DMS53 (cell line): ENCODE measurements around the gene TALDO1.
A peak's percentile ranks its signal among the peaks of the same experiment; 100 is the strongest.
"Not testable (repeated sequence)": the region's sequence is repeated elsewhere in the genome, so short reads cannot be mapped to it uniquely, and the experiment has no call there.

Experiments used
- DNase-seq: peaks from one replicate; lab custom pipeline; 2025; lab: John Stamatoyannopoulos, UW

TALDO1 gene

DNA sequence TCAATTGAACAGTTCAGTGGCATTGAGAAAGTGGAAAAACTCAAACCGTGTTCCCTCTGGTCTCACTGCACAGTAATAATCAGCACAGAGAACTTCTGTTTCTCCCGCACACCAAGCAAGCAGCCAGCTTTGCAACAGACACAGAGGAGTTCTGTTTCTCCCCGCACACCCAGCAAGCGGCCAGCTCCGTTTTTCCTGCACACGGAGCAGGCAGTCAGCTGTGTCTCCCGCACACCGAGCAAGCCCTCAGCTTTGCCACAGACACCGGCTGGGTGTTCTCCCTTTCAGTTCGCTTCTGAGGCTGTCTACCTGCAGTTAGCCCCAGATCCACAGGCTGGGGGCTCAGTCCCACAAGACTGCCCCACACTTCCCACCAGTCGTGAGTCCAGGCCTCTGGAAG lies 9.9 kb upstream of the TALDO1 start:
- DNase-seq, result no peak

DNA sequence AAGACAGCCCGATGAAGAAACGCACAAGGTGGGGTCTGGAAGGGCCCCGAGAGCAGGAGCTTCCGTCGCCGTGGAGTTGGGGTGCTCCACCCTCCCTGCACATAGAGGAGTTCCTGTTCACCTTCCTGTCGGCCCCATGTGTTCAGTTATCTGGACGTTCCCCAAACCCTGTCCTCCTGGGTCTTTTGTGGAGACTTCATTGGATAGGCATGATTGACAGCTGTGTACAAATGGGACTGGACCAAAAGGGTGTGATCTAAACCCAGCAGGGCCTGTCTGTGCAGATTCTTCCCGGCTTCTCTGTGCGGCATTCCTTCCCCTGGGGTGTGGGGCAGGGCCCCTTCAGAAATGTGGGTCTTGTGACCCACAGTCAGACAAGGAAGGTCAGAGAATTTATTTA lies 9.4 kb upstream of the TALDO1 start:
- not testable (repeated sequence) for DNase-seq

DNA sequence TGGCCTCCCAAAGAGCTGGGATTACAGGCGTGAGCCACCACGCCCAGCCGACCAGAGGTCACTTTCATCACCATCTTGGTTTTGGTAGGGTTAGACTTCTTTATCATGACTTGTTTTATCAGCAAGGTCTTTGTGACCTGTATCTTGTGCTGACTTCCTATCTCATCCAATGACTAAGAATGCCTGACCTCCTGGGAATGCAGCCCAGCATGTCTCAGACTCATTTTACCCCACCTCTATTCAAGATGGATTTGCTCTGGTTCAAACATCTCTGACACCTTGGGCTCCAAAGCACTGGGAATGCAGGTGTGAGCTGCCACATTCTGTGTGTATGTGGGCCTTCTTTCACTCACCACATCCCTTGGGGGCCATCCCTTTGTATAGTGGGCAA lies 5.1 kb upstream of the TALDO1 start:
- DNase-seq, result no peak

DNA sequence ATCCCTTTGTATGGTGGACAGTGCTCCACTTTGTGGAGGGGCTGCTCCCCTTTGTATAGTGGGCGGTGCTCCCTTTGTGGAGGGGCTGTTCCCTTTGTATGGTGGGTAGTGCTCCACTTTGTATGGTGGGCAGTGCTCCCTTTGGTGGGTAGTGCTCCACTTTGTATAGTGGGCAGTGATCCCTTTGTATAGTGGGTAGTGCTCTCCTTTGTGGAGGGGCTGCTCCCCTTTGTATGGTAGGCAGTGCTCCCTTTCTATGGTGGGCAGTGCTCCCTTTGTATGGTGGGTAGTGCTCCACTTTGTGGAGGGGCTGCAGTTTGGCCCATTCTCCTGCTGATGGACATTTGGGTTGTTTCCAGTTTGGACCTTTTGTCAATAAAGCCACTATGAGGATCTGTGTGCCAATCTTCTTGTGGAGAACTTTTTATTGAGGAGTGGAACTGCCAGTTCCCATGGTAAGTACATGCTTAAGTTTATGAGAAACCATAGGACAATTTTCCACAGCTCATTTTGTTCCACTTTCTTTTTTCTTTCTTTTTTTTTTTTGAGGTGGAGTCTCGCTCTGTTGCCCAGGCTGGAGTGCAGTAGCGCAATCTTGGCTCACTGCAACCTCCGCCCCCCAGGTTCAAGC lies 4.6 kb upstream of the TALDO1 start:
- DNase-seq, result no peak

DNA sequence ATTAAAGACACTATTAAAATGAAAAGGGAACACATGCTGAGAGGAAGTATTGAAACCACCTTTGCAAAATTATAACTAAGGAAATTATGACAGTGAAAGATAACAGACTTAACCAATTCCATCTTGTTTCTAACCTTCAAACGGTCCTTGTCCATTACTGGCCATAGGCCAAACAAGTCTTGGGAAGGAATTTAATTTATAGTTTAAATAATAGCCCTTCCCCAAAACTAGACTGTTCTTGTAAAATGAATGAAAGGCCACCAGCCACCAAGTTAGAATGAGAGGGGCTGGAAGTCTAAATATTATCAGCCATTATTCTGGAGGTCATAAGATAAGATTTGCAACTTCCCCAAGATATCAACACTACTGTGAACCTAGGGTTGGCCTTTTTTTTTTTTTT lies 1.8 kb upstream of the TALDO1 start:
- no peak for DNase-seq

DNA sequence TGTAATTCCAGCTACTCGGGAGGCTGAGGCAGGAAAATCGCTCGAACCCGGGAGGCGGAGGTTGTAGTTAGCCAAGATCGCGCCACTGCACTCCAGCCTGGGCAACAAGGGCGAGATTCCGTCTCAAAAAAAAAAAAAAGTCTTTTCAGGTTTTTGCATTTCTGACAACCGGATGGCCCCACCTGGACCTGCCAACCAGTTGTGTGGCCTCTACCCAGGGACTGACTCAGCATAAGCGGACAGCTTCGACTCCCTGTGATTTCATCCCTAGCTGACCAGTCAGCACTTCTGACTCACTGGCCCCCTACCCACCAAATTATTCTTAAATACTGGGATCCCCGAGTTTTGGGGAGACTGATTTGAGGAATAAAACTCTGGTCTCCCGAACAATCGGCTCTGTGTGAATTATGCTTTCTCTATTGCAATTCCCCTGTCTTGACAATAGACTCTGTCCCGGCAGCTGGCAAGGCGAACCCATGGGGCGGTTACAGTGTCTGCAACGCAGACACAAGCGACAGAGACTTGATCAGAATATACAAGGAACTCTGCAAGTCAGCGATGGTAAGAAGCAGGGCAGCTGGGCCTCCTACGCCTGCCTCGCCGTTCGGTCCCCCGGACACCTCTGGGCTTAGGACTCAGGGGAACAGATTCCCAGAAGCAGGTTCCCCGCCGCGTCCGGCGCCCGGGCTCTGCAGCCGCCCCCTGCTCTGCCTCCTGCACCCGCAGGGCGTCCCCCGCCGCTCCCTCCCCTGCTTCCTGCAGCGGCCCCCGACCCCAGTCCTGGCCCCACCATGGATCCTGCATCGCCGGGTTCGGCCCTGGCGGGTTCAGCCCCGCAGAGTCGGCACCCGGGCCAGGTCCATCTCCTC lies 741 bp upstream of the TALDO1 start:
- peak; percentile 74 for DNase-seq

DNA sequence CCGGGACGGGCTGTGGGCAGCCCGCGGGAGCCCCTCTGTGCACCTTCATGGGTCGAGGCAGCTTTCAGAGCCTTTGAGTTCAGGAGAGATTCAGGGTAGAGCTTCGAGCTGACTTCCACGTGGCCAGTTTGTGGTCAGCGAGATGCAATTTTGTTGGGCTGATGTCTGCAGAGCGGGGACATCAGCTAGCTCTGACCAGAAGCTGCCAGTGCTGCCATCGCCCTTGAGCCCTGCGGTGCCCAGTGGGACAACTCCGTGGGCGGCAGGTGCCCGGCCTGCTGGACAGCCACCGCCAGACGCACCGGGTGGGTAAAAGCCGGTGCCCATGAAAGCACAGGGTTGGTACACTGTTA lies 719 bp downstream of the TALDO1 start:
- peak; percentile 72 for DNase-seq

DNA sequence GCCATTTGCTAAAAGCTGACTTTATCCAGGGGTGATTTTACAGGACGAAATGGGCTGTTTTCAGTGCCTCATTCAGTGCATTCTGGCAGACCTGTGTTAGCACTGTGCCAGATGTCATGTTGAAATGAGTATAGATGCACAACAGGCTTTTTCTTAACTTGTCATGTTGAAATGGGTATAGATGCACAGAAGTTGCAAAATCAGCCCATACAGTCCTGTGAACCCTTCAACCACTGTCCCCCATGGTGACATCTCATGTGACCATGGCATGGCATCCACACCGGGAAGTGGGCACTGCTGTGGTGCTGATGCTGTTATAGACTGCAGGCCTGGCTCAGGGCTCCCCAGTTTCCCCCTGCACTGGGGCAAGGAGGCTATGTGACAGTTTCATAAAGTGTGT lies 2.5 kb downstream of the TALDO1 start:
- no peak for DNase-seq

DNA sequence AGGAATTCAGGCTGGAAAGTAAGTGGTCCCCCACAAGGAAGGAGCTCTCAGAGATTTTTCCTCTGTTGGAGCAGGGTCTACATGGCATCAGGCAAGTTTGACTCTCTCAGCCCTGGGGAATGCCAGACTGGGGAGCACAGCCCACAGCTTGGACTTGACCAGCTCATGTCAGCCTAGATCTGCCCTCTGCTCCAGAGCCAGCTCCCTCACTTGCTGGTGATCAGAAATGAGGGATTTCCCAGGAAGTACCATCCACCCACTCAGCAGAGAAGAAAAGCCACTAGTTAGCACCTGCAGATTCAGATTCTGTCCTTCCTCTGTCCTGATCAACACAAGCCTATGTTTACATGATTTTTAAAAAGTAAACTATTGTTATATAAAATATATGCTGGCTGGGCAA lies 13.0 kb downstream of the TALDO1 start:
- DNase-seq, result no peak

DNA sequence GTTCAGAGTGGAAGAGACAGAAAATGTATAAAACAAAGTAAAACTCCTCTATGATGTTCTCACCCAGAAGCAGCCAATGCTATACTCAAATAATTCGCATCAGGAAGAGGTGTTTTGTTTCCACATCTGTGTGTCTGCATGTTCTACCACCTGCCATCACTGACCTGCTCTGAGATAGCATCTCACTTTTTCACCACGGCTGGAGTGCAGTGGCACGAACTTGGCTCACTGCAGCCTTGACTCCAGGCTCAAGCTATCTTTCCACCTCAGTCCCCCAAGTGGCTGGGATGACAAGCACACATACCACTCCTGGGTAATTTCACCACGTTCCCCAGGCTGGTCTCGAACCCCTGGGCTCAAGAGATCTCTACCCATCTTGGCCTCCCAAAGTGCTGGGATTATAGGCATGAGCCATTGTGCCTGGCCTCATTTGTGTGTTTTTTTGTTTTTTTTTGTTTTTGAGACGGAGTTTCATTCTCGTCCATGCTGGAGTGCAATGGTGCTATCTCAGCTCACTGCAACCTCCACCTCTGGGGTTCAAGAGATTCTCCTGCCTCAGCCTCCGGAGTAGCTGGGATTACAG lies 14.4 kb downstream of the TALDO1 start:
- DNase-seq, result no peak

DNA sequence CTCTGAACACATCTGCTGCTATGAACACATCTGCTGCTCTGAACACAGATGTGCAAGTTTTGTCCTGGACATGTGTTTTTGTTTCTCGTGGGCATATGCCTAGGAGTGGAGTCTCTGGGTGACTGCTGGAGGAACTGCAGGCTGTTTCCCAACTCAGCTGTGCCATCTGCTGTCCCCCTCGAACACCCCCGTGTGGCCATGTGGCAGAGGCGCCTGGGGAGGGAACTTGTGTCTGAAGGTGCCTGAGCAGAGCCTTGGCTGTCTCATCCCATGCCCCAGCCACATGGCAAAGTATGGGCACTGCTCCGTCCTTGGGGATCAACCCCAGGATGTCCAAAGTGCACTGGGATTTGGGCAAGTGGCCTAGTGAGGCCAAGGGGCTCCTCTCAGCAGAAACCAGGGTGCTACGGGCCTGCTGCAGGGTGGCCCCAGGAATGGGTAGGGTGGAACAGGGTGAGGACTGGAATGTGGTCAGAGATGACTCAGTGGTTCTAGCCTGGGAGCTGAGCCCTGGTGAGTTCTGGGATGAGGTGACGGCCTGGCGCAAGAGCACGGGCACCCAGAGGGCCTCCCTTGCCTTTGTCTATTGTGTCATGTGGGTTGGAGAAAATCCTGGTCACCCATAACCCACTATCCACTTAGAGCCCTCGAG lies 15.3 kb downstream of the TALDO1 start:
- DNase-seq, result peak; percentile 73

DNA sequence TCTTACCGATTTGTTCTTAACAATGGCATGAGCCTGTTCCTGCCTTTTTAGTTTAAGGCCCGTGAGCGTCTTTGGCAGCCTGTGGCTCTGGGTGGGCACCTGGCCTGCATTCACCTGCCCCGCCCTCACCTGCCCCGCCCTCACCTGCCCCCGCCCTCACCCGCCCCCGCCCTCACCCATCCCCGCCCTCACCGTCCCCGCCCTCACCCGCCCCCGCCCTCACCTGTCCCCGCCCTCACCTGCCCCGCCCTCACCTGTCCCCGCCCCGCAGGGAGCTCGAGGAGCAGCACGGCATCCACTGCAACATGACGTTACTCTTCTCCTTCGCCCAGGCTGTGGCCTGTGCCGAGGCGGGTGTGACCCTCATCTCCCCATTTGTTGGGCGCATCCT lies 15.8 kb downstream of the TALDO1 start:
- peak; percentile 82 for DNase-seq

DNA sequence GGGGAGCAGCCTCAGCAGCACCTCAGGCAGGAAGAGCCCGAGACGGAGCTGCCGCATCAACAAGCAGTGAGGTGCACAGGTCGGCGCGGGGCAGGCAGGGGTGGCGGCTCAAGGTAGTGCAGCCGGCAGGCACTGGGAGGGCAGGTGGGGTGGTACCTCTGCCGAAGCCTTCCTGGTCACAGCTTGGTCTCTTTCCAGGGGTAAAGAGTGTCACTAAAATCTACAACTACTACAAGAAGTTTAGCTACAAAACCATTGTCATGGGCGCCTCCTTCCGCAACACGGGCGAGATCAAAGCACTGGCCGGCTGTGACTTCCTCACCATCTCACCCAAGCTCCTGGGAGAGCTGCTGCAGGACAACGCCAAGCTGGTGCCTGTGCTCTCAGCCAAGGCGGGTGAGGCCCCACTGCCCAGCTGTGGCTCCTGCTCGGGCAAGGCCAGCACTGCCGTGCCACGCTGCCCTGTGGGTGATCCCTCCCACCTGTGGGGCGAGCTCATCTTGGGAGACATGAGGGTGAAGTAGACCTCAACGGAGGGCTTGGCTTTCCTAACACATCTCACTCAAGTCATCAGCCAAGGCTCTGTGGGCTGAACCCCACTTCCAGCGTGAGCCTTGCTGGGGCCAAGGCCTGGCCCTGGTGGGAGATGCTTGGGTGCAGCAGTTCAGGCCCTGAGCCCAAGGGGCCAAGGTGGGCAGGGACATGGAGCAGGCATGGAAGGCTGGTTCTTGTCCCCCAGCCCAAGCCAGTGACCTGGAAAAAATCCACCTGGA lies 16.5 kb downstream of the TALDO1 start:
- DNase-seq, result no peak

DNA sequence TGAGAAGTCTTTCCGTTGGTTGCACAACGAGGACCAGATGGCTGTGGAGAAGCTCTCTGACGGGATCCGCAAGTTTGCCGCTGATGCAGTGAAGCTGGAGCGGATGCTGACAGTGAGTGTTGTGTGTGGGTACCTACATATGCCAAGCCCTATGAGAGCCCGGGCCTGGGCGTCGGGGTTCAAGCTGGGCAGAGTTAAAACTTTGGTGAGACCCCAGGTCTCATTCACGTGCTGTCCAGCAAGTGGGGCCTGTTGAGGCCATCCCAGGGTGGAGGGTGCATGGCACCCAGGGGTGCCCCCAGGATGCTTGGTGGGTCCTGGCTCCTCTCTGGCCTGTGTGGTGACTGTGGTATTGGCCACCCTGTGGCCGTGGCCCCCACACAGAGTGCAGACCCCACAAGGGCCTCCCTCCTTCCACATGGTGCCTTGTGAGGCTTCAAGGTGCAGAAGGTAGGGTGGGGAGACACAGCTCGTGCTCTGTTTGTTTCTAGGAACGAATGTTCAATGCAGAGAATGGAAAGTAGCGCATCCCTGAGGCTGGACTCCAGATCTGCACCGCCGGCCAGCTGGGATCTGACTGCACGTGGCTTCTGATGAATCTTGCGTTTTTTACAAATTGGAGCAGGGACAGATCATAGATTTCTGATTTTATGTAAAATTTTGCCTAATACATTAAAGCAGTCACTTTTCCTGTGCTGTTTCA lies 17.2 kb downstream of the TALDO1 start:
- DNase-seq, result peak; percentile 46

DNA sequence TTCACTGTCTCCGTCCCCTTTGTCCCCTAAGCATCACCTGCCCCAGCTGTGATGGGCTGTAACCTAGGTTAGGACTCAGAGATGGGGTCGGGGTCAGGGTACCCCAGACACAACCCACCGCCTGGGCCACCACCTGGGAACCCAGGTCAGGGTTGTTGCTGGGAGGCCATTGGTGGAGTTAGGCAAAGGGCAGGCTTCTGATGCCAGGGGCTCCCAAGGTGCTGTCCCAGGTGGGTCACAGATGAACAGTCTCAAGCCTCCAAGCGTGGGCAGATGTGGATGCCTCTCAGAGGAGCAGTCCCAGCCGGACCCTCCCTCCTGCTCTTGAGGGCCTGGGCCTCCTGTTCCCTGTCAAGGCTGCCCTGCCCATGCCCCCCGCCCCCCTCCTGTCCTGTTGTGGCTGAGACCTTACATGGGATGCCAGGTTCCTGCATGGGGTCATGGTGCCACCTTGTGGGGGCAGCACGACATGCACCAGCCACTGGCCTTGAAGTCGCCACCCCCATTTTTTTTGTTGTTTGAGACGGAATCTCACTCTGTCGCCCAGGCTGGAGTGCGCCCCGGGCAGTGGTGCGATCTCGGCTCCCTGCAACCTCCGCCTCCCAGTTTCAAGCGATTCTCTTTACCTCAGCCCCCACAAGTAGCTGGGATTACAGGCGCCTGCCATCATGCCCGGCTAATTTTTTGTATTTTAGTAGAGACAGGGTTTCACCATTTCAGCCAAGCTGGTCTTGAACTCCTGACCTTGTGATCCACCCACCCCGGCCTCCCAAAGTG lies 17.9 kb downstream of the TALDO1 start:
- peak; percentile 85 for DNase-seq

DNA sequence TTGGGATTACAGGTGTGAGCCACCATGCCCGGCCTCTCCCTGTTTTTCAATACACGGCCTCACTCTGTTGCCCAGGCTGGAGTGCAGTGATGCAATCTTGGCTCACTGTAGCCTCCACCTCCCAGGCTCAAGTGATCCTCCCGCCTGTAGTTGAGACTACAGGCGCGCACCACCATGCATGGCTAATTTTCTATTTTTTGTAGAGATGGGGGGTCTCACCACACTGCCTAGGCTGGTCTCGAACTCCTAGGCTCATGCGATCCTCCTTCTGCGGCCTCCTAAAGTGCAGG lies 18.5 kb downstream of the TALDO1 start:
- DNase-seq, result no peak

DNA sequence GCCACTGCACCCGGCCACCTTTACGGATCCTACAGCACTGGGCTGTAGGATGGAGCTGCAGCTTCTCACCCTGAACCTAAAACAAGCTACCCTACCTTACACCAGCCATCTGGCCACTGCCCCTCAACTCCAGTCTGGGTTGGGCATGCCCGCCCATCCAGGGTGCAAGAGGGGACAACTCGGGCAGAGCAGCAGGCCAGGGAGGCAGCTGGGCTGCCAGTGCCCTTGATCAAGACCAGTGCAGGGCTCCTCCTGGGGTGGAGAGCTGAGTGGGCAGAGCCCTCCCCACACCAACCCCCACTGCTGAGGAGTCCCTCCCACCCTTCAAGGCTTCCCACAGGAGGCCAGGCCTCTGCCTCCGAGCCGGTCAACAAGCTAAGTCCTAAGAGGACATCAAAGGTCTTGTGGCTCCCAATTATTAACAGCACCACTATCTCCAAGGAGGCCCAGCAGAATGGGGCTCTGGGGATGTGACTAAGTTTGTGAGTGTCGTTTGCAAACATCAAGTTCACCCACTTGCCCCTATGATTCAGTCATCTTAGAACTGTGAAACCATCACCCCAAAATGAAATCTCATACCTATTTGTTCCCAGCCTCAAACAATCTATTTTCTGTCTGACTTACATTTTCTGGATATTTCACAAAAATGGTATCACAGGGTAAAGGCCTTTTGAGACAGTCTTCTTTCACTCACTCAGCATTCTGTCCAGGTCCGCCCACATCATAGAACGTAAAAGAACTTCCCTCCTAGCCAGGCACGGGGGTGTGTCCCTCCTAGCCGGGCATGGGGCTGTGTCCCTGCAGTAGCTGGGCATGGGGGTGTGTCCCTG lies 19.1 kb downstream of the TALDO1 start:
- DNase-seq, result peak; percentile 49

DNA sequence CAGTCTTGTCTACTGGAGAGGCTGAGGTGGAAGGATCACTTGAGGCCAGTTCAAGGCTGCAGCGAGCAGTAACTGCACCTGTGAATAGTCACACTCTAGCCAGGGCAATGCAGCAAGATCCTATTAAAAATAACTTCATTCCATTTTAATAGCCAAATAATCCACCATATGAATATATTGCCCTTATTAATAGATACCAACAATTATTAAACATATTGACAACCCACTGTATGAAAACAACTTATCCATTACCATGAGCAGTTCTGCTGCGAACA lies 19.6 kb downstream of the TALDO1 start:
- no peak for DNase-seq

DNA sequence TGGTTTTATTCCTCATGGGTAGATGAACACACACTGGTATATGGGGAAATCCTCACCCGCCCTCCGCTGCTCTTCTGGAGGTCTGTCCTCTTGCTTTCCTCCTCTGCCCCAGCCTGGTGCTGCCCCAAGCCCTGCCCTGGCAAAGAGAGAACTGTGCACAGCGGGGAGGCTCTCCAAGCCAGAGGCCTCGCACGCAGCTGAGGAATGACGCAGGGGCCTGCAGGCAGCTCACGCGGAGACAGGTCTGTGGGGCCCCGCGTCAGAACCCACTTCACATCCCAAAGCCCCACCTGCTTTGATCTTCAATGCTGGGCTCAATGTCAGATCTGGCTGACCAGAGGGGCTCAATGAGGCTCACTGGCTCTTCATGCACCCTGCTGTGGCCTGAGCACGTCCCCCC lies 20.0 kb downstream of the TALDO1 start:
- DNase-seq, result no peak

DNA sequence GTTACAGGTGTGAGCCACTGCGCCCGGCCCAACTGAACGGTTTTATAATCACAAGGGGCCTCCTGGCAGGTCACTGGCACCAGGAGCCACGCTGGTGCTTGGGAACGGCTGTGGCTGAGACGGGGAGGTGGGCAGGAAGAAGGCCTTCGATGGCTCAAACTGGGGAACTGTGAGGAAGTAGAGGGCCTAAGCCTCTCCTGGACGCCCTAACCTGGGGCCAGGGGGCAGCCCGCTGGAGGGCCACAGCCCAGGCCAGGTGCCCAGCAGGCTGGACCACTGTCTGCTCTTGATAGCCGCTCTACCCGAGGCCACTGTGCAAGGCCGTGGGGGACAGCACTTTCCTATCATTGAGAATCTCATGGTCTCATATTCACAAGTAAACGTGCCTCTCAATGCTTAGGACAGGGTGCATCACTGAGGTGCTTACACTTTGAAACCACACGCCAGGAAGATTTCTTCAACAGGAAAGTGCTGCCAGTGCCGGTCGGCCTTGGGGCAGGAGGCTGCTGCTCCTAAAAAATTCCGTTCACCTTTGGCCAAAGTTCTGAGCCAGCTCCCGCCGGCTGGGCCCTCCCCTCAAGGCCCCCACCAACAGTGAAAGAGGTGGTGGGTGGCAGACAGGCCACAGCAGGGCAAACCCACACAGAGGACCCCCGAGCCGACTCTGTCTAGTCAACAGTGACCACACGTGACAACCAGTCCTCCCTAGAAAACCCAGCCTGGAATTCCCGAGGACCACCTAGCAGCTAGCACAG lies 22.8 kb downstream of the TALDO1 start:
- no peak for DNase-seq
